ENCODE results near the gene KCNT1. TPM values are rescaled to one million over a fixed set of nuclear protein-coding genes. Genes with fewer than 3 reads are reported as not detected.

Gene KCNT1
- total and polyA plus RNA-seq, 2 donors (not counting 3 experiments of a cell fraction or from before 2014, with no cell fraction given), result not detected

DNA sequence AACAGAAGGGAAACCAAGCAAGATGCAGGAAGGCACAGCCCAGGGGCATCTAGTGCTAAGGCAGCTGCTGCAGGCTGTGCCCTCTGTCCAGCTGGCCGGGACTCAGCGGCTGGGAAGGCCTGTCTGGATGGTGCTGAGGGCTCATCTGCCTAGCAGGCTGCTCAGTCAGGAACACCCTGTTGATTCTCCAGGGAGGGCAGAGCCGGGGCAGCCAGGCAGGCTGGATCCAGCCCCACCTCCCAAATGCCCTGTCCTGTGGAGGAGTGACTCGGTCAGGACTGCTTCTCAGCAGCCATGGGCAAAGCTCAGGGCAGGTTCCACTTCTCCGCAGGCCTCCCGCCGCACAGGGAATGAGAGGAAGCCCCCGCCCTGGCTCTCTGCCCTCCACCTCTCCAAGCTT is 46.7 kb upstream of the KCNT1 start:
- no peak overlapping the region for H3K4me2 ChIP-seq (ENCODE audit: insufficient read depth, low read length)
- TF ChIP-seq JUN (IDR thresholded peaks at IDR 0.05; ENCODE audit: borderline replicate concordance, insufficient read depth, insufficient read length, low read depth) (no peak), POLR2A (IDR thresholded peaks at IDR 0.05; ENCODE audit: low read depth, low read length) (no peak), GATA2 (IDR thresholded peaks at IDR 0.05; ENCODE audit: insufficient read depth, insufficient read length, low read depth, low read length) (no peak), POLR2AphosphoS5 (IDR thresholded peaks at IDR 0.05; ENCODE audit: insufficient read depth, low read depth, low read length) (no peak), MYC (IDR thresholded peaks at IDR 0.05; ENCODE audit: low read depth, low read length) (no peak), FOS (IDR thresholded peaks at IDR 0.05; ENCODE audit: borderline replicate concordance, insufficient read depth, low read length) (no peak), CTCF (IDR thresholded peaks at IDR 0.05; ENCODE audit: extremely low read depth in 1 of 2, insufficient read depth in 1 of 2, low read depth in 1 of 2, low read length in 2 of 2) (no peak), EZH2 (IDR thresholded peaks at IDR 0.05; ENCODE audit: borderline replicate concordance, low read depth, low read length, severe bottlenecking) (no peak)
- TF ChIP-seq, protein P1, sequence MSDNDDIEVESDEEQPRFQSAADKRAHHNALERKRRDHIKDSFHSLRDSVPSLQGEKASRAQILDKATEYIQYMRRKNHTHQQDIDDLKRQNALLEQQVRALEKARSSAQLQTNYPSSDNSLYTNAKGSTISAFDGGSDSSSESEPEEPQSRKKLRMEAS (IDR thresholded peaks at IDR 0.05; ENCODE audit: insufficient read depth, insufficient read length), result no peak
- no peak for FAIRE-seq
- no peaks in the 10 kb centered on the region for H3K4me1 ChIP-seq (ENCODE audit: control insufficient read depth, extremely low read depth, insufficient read depth, low read length)
- no peaks in the 10 kb centered on the region for H3K27me3 ChIP-seq (ENCODE audit: control insufficient read depth in 2 of 2, insufficient read depth in 2 of 2, low read length in 2 of 2)
- no TSS peak for BruUV-seq (replicated peaks)
- H4K20me1 ChIP-seq (replicated peaks; ENCODE audit: control insufficient read depth, extremely low read depth, insufficient read depth, low read length), result no peaks in the 10 kb centered on the region
- intact Hi-C loops (cut with micrococcal nuclease) (no loop called here), dilution Hi-C loops (cut with MboI; ENCODE audit: extremely low pct_ligation_motif_present, low sequenced_read_pairs) (no loop called here)
- no peak overlapping the region for H3K9ac ChIP-seq (replicated peaks; ENCODE audit: extremely low read depth, insufficient read depth, low read length)
- no peaks in the 10 kb centered on the region for H3K36me3 ChIP-seq (ENCODE audit: control insufficient read depth in 2 of 2, extremely low read depth in 1 of 2, insufficient read depth in 2 of 2, low read length in 2 of 2)
- H2AFZ ChIP-seq (ENCODE audit: low read depth, low read length), result no peak overlapping the region
- DNase-seq (ENCODE audit: low read depth, low spot score), result no peak
- no peaks in the 10 kb centered on the region for H3K9me1 ChIP-seq (replicated peaks; ENCODE audit: control insufficient read depth, extremely low read depth, insufficient read depth, low read length)
- ChIA-PET POLR2A (no interaction called here), CTCF (no interaction called here)
- H3K27ac ChIP-seq (ENCODE audit: insufficient read depth, low read depth, low read length), result no peak overlapping the region
- no peaks in the 10 kb centered on the region for H3K9me3 ChIP-seq (replicated peaks; ENCODE audit: control insufficient read depth, insufficient read depth, low read length)
- H3K79me2 ChIP-seq (ENCODE audit: control insufficient read depth, insufficient read depth, low read length), result no peaks in the 10 kb centered on the region
- H3K4me3 ChIP-seq (replicated peaks in 1 of 3; ENCODE audit: insufficient read depth in 1 of 3, low read depth in 1 of 3, low read length in 3 of 3), result no peak overlapping the region
